Thymus (tissue), 11 donors: ENCODE results near the gene MYO5C. TPM values are rescaled to one million over a fixed set of nuclear protein-coding genes. Genes with fewer than 3 reads are reported as not detected.
"Not testable (repeated sequence)": the region's sequence is repeated elsewhere in the genome, so short reads cannot be mapped to it uniquely, and the experiment has no call there.

Experiments used
- DNase-seq, 9 donors: peaks; one replicate each; pipeline ENCODE4 v3.0.0-alpha.2; 2013; ENCODE audit warnings: low spot score in 9 of 9, low read depth in 6 of 9, missing footprints in 1 of 9
- H3K27ac ChIP-seq, 2 donors: one replicate each; pipeline ENCODE4 v1.5.1; 2013; ENCODE audit warnings: control low read depth in 1 of 2, low read depth in 1 of 2, low read length in 1 of 2, mild to moderate bottlenecking in 1 of 2, moderate library complexity in 1 of 2
- H3K27me3 ChIP-seq, 2 donors: one replicate each; pipeline ENCODE4 v1.5.1; 2013; ENCODE audit warnings: low read length in 1 of 2; ENCODE audit not compliant: control insufficient read depth in 2 of 2, insufficient read depth in 1 of 2
- H3K36me3 ChIP-seq, 2 donors: one replicate each; pipeline ENCODE4 v1.5.1; 2013; ENCODE audit warnings: low read length in 1 of 2, mild to moderate bottlenecking in 1 of 2, moderate library complexity in 1 of 2; ENCODE audit not compliant: control insufficient read depth in 2 of 2, insufficient read depth in 2 of 2
- H3K4me1 ChIP-seq, 2 donors: one replicate each; pipeline ENCODE4 v1.5.1; 2013; ENCODE audit warnings: low read length in 2 of 2; ENCODE audit not compliant: control insufficient read depth in 2 of 2, insufficient read depth in 2 of 2
- H3K4me3 ChIP-seq, 2 donors: one replicate each; pipeline ENCODE4 v1.5.1; 2013; ENCODE audit warnings: low read length in 2 of 2, control low read depth in 1 of 2, mild to moderate bottlenecking in 1 of 2
- H3K9me3 ChIP-seq, 2 donors: one replicate each; pipeline ENCODE4 v1.5.1; 2013; ENCODE audit warnings: low read length in 1 of 2, mild to moderate bottlenecking in 1 of 2; ENCODE audit not compliant: control insufficient read depth in 2 of 2, insufficient read depth in 1 of 2
- WGBS: extraction: QIAGEN DNeasy Blood & Tissue Kit; methylation state at CpG from one replicate; pipeline ENCODE4 v1.1.7; 2013; 5-methylcytosine and 5-hydroxymethylcytosine counted together
- polyA plus RNA-seq: library from polyadenylated mRNA; stranded (reverse); fragments of 200-250 nt; gene quantifications from one replicate; pipeline ENCODE4 v1.2.3, GENCODE V29; 2013
- total RNA-seq: library from RNA; stranded (reverse); fragments of 120-200 nt; gene quantifications from one replicate; pipeline ENCODE4 v1.2.4, GENCODE V29; 2013
- donor health status: healthy.

The MYO5C gene
- total and polyA plus RNA-seq, 2 donors: 3.0 to 3.2 TPM

- H3K27me3 ChIP-seq: peaks cover 16 to 20% of the 10 kb centered on the region in 2 donors
- no peak for DNase-seq
- H3K36me3 ChIP-seq: no peaks in the 10 kb centered on the region
- no peak overlapping the region for H3K27ac ChIP-seq
- WGBS: 93% methylated on average over 7 of the region's 7 CpGs
- H3K4me1 ChIP-seq: peaks cover 4 to 6% of the 10 kb centered on the region in 2 donors
- no peaks in the 10 kb centered on the region for H3K9me3 ChIP-seq
- H3K4me3 ChIP-seq: no peak overlapping the region
These were observed 2.7 kb downstream of the MYO5C start for GRCh38 chr15:52292780-52293392.

- 51% methylated on average over 4 of the region's 4 CpGs for WGBS
- Histone ChIP-seq H3K4me1 (peaks cover 4 to 6% of the 10 kb centered on the region in 2 donors), H3K27ac (no peak overlapping the region)
These were observed 4.4 kb downstream of the MYO5C start for GRCh38 chr15:52291204-52291603.

DNA sequence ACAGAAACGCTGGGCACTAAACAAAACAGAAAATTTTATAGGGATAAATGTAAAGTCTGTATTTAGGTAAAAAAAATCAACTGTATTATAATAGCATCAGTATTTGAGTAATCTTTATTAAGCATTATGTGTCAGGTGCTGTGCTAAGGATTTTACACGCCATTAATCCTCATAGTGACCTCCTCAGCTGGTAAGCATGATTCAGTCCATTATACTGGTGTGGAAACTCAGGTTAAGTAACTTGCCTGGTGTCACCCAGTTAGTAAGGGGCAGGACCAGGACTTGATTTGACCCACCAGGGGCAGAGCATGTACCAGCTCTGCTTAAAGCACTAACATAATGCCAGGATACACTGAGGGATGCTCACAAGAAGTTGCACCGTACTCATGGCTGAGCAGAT is 4.8 kb downstream of the MYO5C start:
- Histone ChIP-seq H3K27me3 (peaks cover 13 to 16% of the 10 kb centered on the region in 2 donors), H3K9me3 (no peaks in the 10 kb centered on the region), H3K27ac (no peak overlapping the region), H3K4me3 (no peak overlapping the region), H3K4me1 (peaks cover 4 to 6% of the 10 kb centered on the region in 2 donors), H3K36me3 (no peaks in the 10 kb centered on the region)
- WGBS: 97% methylated on average over 3 of the region's 3 CpGs
- DNase-seq: no peak

More at GRCh38 chr15:52291204-52291603, 4.4 kb downstream of the MYO5C start:
- Histone ChIP-seq H3K27me3 (peaks cover 14 to 20% of the 10 kb centered on the region in 2 donors), H3K9me3 (no peaks in the 10 kb centered on the region), H3K36me3 (no peaks in the 10 kb centered on the region), H3K4me3 (no peak overlapping the region)
- DNase-seq: no peak

GRCh38 chr15:52290329-52290728 is 5.3 kb downstream of the MYO5C start:
- no peak overlapping the region for H3K27ac ChIP-seq

DNA sequence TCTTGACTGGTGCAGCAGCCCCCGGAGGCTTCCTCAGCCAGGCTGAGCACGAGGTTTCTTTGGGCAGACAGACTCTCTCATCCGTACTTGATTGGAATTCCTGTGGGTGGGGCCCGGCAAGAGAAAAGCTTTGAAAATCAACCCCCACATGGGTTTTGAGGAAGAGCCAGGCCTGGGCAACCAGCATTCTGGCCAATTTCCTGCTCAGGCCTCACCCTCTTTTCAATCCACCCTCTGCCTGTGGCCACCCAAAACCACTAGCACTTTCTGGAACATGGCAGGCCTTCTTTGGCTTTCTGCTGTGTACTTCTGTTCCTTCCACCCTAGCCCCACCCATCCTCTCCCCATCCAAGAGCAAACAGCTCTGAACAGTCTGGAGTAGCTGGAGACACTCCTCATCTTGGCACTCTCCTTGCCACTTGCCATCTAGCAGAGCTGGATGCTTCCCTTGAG is 5.9 kb downstream of the MYO5C start:
- 97% methylated on average over 4 of the region's 4 CpGs for WGBS
- H3K4me1 ChIP-seq: no peaks in the 10 kb centered on the region
- peaks cover 1 to 6% of the 10 kb centered on the region in 2 donors for H3K27me3 ChIP-seq
- H3K9me3 ChIP-seq: no peaks in the 10 kb centered on the region
- no peak overlapping the region for H3K27ac ChIP-seq
- no peak overlapping the region for H3K4me3 ChIP-seq
- DNase-seq: no peak
- no peaks in the 10 kb centered on the region for H3K36me3 ChIP-seq

More at GRCh38 chr15:52290329-52290728, 5.3 kb downstream of the MYO5C start:
- H3K4me3 ChIP-seq: no peak overlapping the region
- no peak for DNase-seq
- H3K4me1 ChIP-seq: peaks cover 3 to 4% of the 10 kb centered on the region in 2 donors
- WGBS: 80% methylated on average over 4 of the region's 4 CpGs
- no peaks in the 10 kb centered on the region for H3K36me3 ChIP-seq
- H3K9me3 ChIP-seq: no peaks in the 10 kb centered on the region
- peaks cover 8 to 12% of the 10 kb centered on the region in 2 donors for H3K27me3 ChIP-seq

GRCh38 chr15:52288986-52289385 is 6.6 kb downstream of the MYO5C start:
- H3K4me3 ChIP-seq: no peak overlapping the region
- 94% methylated on average over 5 of the region's 5 CpGs for WGBS
- no peaks in the 10 kb centered on the region for H3K9me3 ChIP-seq
- no peaks in the 10 kb centered on the region for H3K36me3 ChIP-seq
- no peaks in the 10 kb centered on the region for H3K4me1 ChIP-seq
- peaks cover 0 to 4% of the 10 kb centered on the region in 2 donors for H3K27me3 ChIP-seq
- no peak for DNase-seq
- no peak overlapping the region for H3K27ac ChIP-seq

GRCh38 chr15:52288051-52288942 is 7.3 kb downstream of the MYO5C start:
- no peaks in the 10 kb centered on the region for H3K9me3 ChIP-seq
- no peak overlapping the region for H3K27ac ChIP-seq

GRCh38 chr15:52287114-52287513 is 8.5 kb downstream of the MYO5C start:
- 98% methylated on average over 7 of the region's 7 CpGs for WGBS
- H3K27ac ChIP-seq: no peak overlapping the region
- H3K4me3 ChIP-seq: no peak overlapping the region
- H3K4me1 ChIP-seq: no peaks in the 10 kb centered on the region
- DNase-seq: no peak
- no peaks in the 10 kb centered on the region for H3K9me3 ChIP-seq
- no peaks in the 10 kb centered on the region for H3K27me3 ChIP-seq
- H3K36me3 ChIP-seq: no peaks in the 10 kb centered on the region

More at GRCh38 chr15:52288051-52288942, 7.3 kb downstream of the MYO5C start:
- Histone ChIP-seq H3K4me3 (no peak overlapping the region), H3K36me3 (no peaks in the 10 kb centered on the region), H3K4me1 (no peaks in the 10 kb centered on the region), H3K27me3 (no peaks in the 10 kb centered on the region)
- WGBS: 95% methylated on average over 13 of the region's 13 CpGs
- no peak for DNase-seq

DNA sequence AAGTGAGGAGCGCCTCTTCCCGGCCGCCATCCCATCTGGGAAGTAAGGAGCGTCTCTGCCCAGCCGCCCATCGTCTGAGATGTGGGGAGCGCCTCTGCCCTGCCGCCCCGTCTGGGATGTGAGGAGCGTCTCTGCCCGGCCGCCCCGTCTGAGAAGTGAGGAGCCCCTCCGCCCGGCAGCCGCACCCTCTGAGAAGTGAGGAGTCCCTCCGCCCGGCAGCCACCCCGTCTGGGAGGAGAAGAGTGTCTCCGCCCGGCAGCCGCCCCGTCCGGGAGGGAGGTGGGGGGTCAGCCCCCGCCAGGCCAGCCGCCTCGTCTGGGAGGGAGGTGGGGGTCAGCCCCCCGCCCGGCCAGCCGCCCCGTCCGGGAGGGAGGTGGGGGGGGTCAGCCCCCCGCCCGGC is 9.7 kb downstream of the MYO5C start:
- not testable (repeated sequence) for H3K4me3 ChIP-seq, H3K27me3 ChIP-seq, H3K4me1 ChIP-seq, H3K27ac ChIP-seq, H3K9me3 ChIP-seq, DNase-seq, H3K36me3 ChIP-seq
- 98% methylated on average over 32 of the region's 34 CpGs for WGBS
